ENCODE results near the gene ANKS1A.
"Not testable (repeated sequence)": the region's sequence is repeated elsewhere in the genome, so short reads cannot be mapped to it uniquely, and the experiment has no call there.

ANKS1A gene

GRCh38 chr6:35108309-35108885 lies 219.3 kb downstream of the ANKS1A start:
- TF ChIP-seq CTCF (IDR thresholded peaks at IDR 0.05; ENCODE audit: low read length, missing control alignments), result no peak
- DNase-seq (ENCODE audit: low read depth), result no peak
- no peak overlapping the region for H3K4me3 ChIP-seq (replicated peaks; ENCODE audit: low read depth, low read length)

GRCh38 chr6:35120746-35121145 lies 231.7 kb downstream of the ANKS1A start:
- no peak for DNase-seq (ENCODE audit: low read depth)
- no peak for TF ChIP-seq CTCF (IDR thresholded peaks at IDR 0.05; ENCODE audit: low read length, missing control alignments)
- H3K4me3 ChIP-seq (replicated peaks; ENCODE audit: low read depth, low read length), result no peak overlapping the region

GRCh38 chr6:35124356-35124755 lies 235.3 kb downstream of the ANKS1A start:
- no peak overlapping the region for H3K4me3 ChIP-seq (replicated peaks; ENCODE audit: low read depth, low read length)
- TF ChIP-seq CTCF (IDR thresholded peaks at IDR 0.05; ENCODE audit: low read length, missing control alignments), result no peak
- DNase-seq (ENCODE audit: low read depth), result no peak

GRCh38 chr6:35128042-35128441 lies 239.0 kb downstream of the ANKS1A start:
- TF ChIP-seq CTCF (IDR thresholded peaks at IDR 0.05; ENCODE audit: low read length, missing control alignments), result no peak
- DNase-seq (ENCODE audit: low read depth), result no peak
- H3K4me3 ChIP-seq (replicated peaks; ENCODE audit: low read depth, low read length), result no peak overlapping the region

- TF ChIP-seq CTCF (IDR thresholded peaks at IDR 0.05; ENCODE audit: low read length, missing control alignments), result no peak
- no peak overlapping the region for H3K4me3 ChIP-seq (replicated peaks; ENCODE audit: low read depth, low read length)
- DNase-seq (ENCODE audit: low read depth), result no peak
These were observed 239.4 kb downstream of the ANKS1A start for GRCh38 chr6:35128496-35128895.

GRCh38 chr6:35136185-35136584 lies 247.1 kb downstream of the ANKS1A start:
- no peak for TF ChIP-seq CTCF (IDR thresholded peaks at IDR 0.05; ENCODE audit: low read length, missing control alignments)
- DNase-seq (ENCODE audit: low read depth), result no peak
- H3K4me3 ChIP-seq (replicated peaks; ENCODE audit: low read depth, low read length), result no peak overlapping the region

- not testable (repeated sequence) for H3K4me3 ChIP-seq (replicated peaks; ENCODE audit: low read depth, low read length); DNase-seq (ENCODE audit: low read depth)
These were observed 249.1 kb downstream of the ANKS1A start for GRCh38 chr6:35138191-35138590.

All from fibroblast of pulmonary artery (primary cell).